Stimulated activated CD8-positive, alpha-beta memory T cell treated with anti-CD3 and anti-CD28 coated beads, Interleukin-2, amount 100 ng/mL, for 1 hour (primary cell): Measurements from ENCODE around the gene DCP1B.
"Not testable (repeated sequence)": the region's sequence is repeated elsewhere in the genome, so short reads cannot be mapped to it uniquely, and the experiment has no call there.

Source experiments
- DNase-seq, 2 donors: peaks; one replicate each; pipeline ENCODE4 v3.0.0-alpha.2; 2020; ENCODE audit warnings: low read depth in 2 of 2

DCP1B gene

DNA sequence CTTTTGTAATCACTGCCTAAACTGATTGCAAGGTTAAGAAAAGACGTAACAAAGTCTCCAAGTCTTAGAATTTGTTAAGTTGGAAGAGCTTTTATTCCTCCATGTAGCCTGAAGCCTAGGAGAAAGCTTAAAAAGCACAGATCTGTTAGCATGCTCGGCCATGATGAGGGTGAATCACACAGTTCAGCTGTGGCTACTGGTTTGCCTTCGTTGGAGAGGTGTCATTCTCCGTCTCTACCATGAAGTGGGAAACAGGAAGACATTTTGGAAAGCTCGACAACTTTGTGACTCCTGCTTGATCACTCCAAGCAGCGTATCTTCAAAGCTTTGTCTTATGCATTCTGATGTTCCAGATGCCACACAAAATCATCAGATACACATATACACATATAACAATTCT is 27.1 kb downstream of the DCP1B start:
- DNase-seq, result no peak

GRCh38 chr12:1974812-1975211 is 29.4 kb downstream of the DCP1B start:
- no peak for DNase-seq

DNA sequence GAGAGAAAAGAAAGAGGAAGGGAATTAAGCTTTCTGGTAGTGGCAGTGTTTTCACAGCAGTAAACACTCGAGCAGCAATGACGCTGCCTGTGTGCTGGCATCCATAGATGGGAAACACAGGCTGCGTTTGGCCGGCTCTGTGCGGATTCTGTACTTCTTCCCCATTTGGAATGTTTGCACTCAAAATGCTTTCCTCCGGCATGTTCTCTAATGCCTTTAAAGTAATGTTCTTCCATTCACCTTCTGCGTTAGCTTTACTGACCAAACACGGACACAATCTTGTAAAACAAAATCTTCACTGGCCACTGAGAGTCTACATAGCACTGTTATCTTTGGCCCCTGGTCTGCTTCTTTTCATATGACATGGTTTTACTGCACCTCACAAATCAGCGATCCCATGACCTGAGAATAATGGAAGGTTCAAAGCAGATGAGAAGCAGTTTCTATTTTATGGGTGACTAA is 31.4 kb downstream of the DCP1B start:
- DNase-seq, result no peak

- no peak for DNase-seq
These were observed 32.0 kb downstream of the DCP1B start for GRCh38 chr12:1972260-1972659.

GRCh38 chr12:1970331-1970900 is 33.8 kb downstream of the DCP1B start:
- DNase-seq, result no peak

DNA sequence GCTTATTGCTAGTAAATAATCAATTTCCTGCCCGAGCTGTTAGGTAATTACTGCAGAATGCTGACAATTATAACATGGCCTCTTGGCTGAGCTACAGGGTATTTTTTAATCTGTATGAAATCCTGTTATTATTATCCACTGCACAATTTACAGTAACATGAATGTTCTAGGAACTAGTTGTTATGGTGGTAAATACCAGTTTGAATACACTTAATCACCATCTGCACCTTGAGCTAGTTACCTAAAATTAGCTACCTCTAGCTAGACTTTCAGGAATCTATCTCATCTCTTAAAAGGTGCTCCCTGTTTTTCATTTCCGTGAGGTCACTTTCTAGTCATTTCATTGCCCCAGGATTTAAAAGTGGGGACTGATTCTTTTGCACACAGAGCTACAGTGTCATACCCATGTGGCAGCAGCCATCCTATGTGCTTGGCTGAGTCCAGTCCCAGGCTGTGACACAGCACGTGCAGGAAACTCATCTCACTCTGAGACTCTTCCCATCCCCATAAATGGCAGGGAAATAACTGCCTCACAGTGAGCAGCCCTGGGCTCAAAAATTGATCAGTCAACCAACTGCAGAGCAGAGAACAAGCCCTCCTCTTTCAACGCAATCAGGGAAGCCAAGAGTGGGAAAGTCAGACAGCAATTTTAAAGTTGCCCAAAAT is 37.6 kb downstream of the DCP1B start:
- no peak for DNase-seq

DNA sequence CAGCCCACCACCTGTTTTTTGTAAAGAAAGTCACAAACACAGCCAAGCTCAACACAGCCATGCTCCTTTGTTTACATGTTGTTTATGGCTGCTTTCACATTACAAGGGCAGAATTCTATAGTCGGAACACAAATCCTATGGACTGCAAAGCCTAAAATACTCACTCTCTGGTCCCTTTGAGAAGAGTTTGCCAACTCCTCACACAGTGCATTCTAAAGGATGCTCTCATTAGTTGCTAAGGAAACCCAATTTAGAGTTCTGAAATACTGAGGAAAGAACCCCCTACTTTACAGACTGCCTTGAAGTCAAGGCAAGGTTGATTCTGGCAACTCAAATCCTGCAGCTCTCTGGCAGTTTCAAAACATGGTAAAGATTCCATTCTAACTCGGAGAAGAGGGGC is 38.3 kb downstream of the DCP1B start:
- no peak for DNase-seq

GRCh38 chr12:1962051-1963020 is 41.9 kb downstream of the DCP1B start:
- DNase-seq, result no peak

DNA sequence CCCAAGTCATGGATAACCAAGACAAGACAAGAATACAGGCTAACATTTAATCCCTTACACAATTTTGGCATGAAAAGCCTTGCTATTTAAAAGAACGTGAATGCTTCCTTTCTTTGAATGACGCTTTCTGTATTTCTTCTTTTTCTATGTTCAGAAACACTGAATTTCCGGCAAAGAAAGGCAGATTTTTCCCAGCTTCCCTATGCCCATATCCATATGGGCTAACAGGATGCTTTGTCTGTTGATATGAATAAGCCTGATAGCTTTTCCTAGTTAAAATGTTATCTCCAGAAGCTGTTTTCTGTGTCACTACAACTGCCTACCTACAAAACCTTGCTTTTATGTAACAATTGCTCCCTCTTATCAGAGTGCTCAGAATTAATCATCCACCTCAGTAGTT is 47.5 kb downstream of the DCP1B start:
- no peak for DNase-seq

GRCh38 chr12:1949771-1950470 is 54.3 kb downstream of the DCP1B start:
- DNase-seq, result no peak

- DNase-seq, result no peak
These were observed 55.4 kb downstream of the DCP1B start for GRCh38 chr12:1948883-1949282.

DNA sequence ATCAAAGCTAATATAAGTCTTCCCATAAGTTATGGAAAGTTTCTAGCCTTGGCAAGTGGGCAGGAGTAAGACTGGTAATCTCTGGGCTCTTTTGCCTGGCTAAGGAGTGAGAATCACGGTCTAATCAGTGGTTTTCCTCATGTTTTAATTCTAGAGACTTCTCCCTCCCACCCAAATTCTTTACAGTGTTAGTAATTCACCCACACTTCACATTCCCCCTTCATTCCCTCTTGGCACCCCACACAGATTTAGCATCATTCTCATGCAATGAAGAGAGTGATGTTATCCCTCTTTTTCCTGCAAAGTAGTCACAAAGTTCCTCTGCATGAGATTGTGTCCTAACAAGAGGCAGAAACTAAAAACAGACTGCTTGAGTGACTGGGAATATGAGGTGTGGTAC is 57.2 kb downstream of the DCP1B start:
- no peak for DNase-seq

DNA sequence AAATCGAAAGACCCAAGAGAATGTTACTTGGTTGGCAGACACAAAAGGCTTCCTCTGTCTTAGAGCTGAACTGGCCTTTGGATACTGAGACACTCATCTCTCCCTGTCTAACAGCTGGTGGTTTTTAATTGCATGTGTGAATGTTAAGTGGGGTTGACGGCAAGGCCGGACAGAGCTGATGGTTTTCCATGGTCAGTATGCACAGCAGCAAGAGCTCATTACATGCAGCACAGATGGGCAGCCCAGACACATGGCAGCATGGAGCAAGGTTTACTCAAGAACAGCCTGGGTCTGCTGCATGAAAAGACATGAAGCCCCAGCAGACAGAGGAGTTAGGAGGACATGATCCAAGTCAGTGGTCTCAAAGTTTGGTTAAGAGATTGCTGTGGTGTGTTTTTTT is 58.0 kb downstream of the DCP1B start:
- no peak for DNase-seq

DNA sequence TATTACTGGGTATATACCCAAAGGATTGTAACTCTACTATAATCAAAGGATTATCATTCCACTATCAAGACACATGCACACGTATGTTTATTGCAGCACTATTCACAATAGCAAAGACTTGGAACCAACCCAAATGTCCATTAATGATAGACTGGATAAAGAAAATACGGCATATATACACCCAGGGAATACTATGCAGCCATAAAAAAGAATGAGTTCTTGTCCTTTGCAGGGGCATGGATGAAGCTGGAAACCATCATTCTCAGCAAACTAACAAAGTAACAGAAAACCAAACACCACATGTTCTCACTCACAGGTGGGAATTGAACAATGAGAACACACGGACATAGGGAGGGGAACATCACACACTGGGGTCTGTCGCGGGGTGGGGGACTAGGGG is 58.8 kb downstream of the DCP1B start:
- not testable (repeated sequence) for DNase-seq

DNA sequence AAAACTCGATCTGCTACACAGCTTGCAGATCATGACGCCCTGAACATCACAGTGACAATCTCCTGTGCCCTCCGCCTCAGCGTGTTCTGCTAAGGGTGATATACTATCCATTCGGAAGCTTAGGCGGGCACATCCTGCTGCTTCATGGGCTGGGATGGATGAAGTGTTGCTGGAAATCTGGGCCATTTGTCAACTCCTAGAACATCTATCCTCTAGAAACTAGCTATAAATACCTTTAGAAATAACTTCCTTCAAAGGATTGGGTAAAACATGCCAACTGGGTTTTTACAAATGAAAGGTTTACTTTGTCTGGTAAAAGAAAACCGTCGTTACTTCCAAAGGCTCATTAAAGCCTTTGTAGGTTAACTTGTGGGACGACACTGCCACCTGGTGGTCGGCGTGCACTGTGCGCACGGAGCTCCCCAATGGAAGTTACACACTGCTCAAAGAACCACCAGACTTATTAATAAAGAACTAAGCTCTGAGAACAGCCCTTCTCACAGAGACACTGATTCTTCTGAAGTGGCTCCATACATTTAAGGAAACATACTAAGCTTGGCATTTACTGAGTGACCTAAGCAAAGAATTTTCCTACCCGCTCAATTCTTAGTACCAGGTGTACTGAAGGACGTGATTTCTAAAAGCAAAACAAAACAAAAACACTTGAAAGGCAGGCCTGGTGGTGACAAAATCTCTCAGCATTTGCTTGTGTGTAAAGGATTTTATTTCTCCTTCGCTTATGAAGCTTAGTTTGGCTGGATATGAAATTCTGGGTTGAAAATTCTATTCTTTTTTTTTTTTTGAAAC is 64.3 kb downstream of the DCP1B start:
- DNase-seq, result peak; percentile 80 to 85

DNA sequence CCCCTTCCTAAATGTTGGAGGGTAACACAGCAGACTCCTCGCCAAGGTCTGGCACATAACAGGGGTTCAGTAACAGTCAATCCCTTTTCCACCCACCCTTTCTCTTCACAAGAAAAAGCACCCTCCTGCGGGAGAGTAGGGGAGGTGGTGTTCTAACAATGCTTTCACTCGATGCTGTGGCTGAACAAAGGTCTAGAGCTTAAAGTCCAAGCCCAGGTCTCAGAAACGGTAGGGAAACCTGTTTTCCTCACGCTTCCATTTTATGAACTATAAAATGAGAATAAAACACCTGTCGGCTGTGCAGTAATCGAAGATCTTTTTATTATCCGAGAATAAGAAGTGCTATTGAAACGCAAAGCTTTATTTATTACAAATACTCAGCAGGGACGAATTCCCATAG is 64.9 kb downstream of the DCP1B start:
- no peak for DNase-seq

GRCh38 chr12:1937481-1938224 is 66.6 kb downstream of the DCP1B start:
- DNase-seq, result no peak

GRCh38 chr12:1936406-1937320 is 67.6 kb downstream of the DCP1B start:
- no peak for DNase-seq

DNA sequence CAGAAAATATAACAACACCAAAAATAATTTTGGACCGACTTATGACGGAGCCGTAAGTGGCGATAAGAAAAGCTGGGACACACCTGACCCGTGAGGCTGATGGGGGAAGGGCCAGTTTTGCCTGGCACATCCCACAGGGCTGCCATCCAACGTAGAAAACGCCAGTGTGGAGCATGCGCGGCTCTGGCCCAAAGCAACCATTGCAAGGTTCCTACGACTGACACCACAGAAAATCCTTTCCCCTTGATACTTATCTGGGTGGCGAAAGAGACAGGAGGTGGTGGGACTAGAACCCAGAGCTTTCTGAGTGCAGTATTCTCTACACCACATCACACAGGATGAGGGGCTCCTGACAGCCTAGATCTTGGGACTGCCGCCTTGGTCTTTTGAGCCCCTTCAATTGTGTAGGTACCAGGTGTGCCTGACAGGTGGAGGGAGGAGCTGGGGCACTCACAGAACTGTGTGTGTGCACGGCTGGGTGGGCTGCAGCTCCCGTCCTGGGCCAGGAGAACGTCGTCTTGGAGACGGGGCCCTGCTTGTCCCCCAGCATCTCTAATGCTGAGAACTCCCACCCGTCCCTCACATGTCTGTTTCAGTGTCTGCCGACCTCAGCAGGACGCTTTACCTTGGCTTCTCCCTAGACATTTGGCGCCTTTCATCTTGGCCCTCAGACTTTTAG is 68.4 kb downstream of the DCP1B start:
- DNase-seq, result no peak
